GM12878 (cell line): Measurements from ENCODE around the gene ANTXR1. TPM values are rescaled to one million over a fixed set of nuclear protein-coding genes. Genes with fewer than 3 reads are reported as not detected.

Experiments
- ATAC-seq: fragments of 200-7000 bp; cut with Tn5 transposase; 3 replicates; pipeline ENCODE4 v1.9.1; 2020; ENCODE audit warnings: mild to moderate bottlenecking, moderate library complexity
- BruUV-seq: library from RNA; stranded (reverse); fragments of 400-500 nt; replicated peaks from 2 replicates; lab custom pipeline; 2021; lab: Mats Ljungman, UMichigan
- CTCF ChIA-PET: fragments of 300-600 bp; sonication (Branson Sonifier 250); formaldehyde crosslinking; extraction: SDS; loops from one replicate; lab custom pipeline; 2021; ENCODE audit warnings: inconsistent platforms; lab: Yijun Ruan, JAX
- POLR2A ChIA-PET: fragments of 350-600 bp; formaldehyde crosslinking; extraction: SDS; loops from one replicate; lab custom pipeline; 2021; ENCODE audit warnings: inconsistent platforms; lab: Charles Lee
- RAD21 ChIA-PET: fragments of 300-600 bp; sonication (Branson Sonifier 250); formaldehyde crosslinking; loops from one replicate; lab custom pipeline; 2023; ENCODE audit warnings: antibody characterized with exemption; ENCODE audit not compliant: unreplicated experiment; lab: Charles Lee
- SMC1A ChIA-PET: fragments of 300-600 bp; sonication (Branson Sonifier 250); formaldehyde crosslinking; loops from one replicate; lab custom pipeline; 2023; ENCODE audit not compliant: unreplicated experiment, uncharacterized antibody; lab: Charles Lee
- DNase-seq: peaks from one replicate; pipeline ENCODE4 v3.0.0-alpha.2; 2011; ENCODE audit warnings: low read depth, low spot score
- FAIRE-seq: peaks from 3 replicates; lab custom pipeline; 2011; peaks lifted over from hg19 to GRCh38; lab: Jason Lieb, UNC
- H2AFZ ChIP-seq: 2 replicates; pipeline ENCODE4 v1.6.0; 2011; ENCODE audit warnings: low read depth, low read length, control low read depth; ENCODE audit not compliant: control insufficient read depth
- H3K27ac ChIP-seq: 2 replicates; pipeline ENCODE4 v1.5.1; 2011; ENCODE audit warnings: control low read depth; ENCODE audit not compliant: control insufficient read depth, insufficient read depth
- H3K27me3 ChIP-seq, 2 experiments: replicated peaks in 1 of 2; 2 replicates each; pipeline versions ENCODE4 v1.6.0 to v1.6.1; 2011; ENCODE audit warnings: low read length in 1 of 2; ENCODE audit not compliant: control insufficient read depth in 2 of 2, insufficient read depth in 2 of 2
- H3K36me3 ChIP-seq, 2 experiments: 2 replicates each; pipeline ENCODE4 v1.5.1; 2011; ENCODE audit warnings: low read length in 1 of 2; ENCODE audit not compliant: control insufficient read depth in 2 of 2, insufficient read depth in 2 of 2
- H3K4me1 ChIP-seq: 2 replicates; pipeline ENCODE4 v1.6.1; 2011; ENCODE audit warnings: mild to moderate bottlenecking, low read length, moderate library complexity, mixed read lengths; ENCODE audit not compliant: control insufficient read depth, insufficient read depth
- H3K4me2 ChIP-seq: 2 replicates; pipeline ENCODE4 v1.6.0; 2011; ENCODE audit warnings: control low read depth; ENCODE audit not compliant: control insufficient read depth, insufficient read depth
- H3K4me3 ChIP-seq: fragments of 200-600 bp; sonication (generic); 2 replicates; pipeline ENCODE4 v1.5.1; 2016
- H3K79me2 ChIP-seq: 2 replicates; pipeline ENCODE4 v1.6.0; 2011; ENCODE audit warnings: low read length; ENCODE audit not compliant: control insufficient read depth, insufficient read depth
- H3K9ac ChIP-seq: 2 replicates; pipeline ENCODE4 v1.8.0; 2011; ENCODE audit warnings: low read length, control low read depth, mixed read lengths; ENCODE audit not compliant: control insufficient read depth, insufficient read depth
- H3K9me3 ChIP-seq: replicated peaks from 3 replicates; pipeline ENCODE4 v1.5.1; 2011; ENCODE audit warnings: mild to moderate bottlenecking, low read length; ENCODE audit not compliant: control insufficient read depth, insufficient read depth
- H4K20me1 ChIP-seq: 2 replicates; pipeline ENCODE4 v1.6.0; 2011; ENCODE audit not compliant: control insufficient read depth, insufficient read depth
- BACH1 ChIP-seq: fragments of 450-650 bp; IDR thresholded peaks from 2 replicates; pipeline ENCODE4 v1.6.1; 2017; ENCODE audit warnings: mild to moderate bottlenecking, borderline replicate concordance
- CEBPZ ChIP-seq: fragments of 150-350 bp; IDR thresholded peaks from 2 replicates; pipeline ENCODE4 v1.6.1; 2016; ENCODE audit warnings: low read depth, low read length
- HCFC1 ChIP-seq: fragments of 150-350 bp; IDR thresholded peaks from 2 replicates; pipeline ENCODE4 v1.6.1; 2014; ENCODE audit warnings: low read length
- HDAC6 ChIP-seq: fragments of 200-600 bp; sonication (generic); IDR thresholded peaks from one replicate; pipeline ENCODE4 v1.8.0; 2017; ENCODE audit warnings: antibody characterized with exemption; ENCODE audit not compliant: unreplicated experiment
- IRF5 ChIP-seq: fragments of 450-650 bp; IDR thresholded peaks from 2 replicates; pipeline ENCODE4 v1.6.1; 2017; ENCODE audit warnings: borderline replicate concordance
- NFXL1 ChIP-seq: fragments of 450-650 bp; IDR thresholded peaks from 2 replicates; pipeline ENCODE4 v1.6.1; 2017; ENCODE audit warnings: antibody characterized with exemption, mild to moderate bottlenecking, borderline replicate concordance
- STAT3 ChIP-seq: IDR thresholded peaks from 2 replicates; pipeline ENCODE4 v1.6.1; 2011; ENCODE audit warnings: low read depth, low read length, improper control_type of control experiment
- TBL1XR1 ChIP-seq: IDR thresholded peaks from 2 replicates; pipeline ENCODE4 v1.6.1; 2012; ENCODE audit warnings: low read depth, low read length, improper control_type of control experiment
- TCF12 ChIP-seq: IDR thresholded peaks from 2 replicates; pipeline ENCODE4 v1.6.1; 2011; ENCODE audit warnings: low read depth, mild to moderate bottlenecking, low read length
- ZZZ3 ChIP-seq: IDR thresholded peaks from 2 replicates; pipeline ENCODE4 v1.6.1; 2011; ENCODE audit warnings: low read depth; ENCODE audit not compliant: control insufficient read depth, insufficient read length
- WGBS: methylation state at CpG from one replicate; pipeline ENCODE4 v1.1.6; 2016; ENCODE audit warnings: low lambda C conversion rate; ENCODE audit not compliant: insufficient replicate concordance, insufficient coverage; ENCODE audit errors: missing lambda C conversion rate; 5-methylcytosine and 5-hydroxymethylcytosine counted together
- in situ Hi-C: fragments of 300-500 bp; cut with MboI; formaldehyde crosslinking; loops from 9 replicates; pipeline ENCODE4 v1.14.3; 2018; ENCODE audit warnings: mixed read lengths
- intact Hi-C: fragments of 100-400 bp; cut with micrococcal nuclease; formaldehyde crosslinking; loops from one replicate; pipeline ENCODE4 v1.14.2; 2022; ENCODE audit not compliant: unreplicated experiment
- polyA plus RNA-seq, 11 experiments: library from polyadenylated mRNA; depleted of rRNA in 4 of 11; unstranded in 6 of 11; stranded (reverse) in 5 of 11; fragments of >200 nt; fragmentation: Nextera tagmentation in 4 of 11; fragmentation: Illumina TruSeq in 1 of 11; extraction: Ambion mirVana in 4 of 11; extraction: Trizol in 1 of 11; gene quantifications; 1 replicate in 1 of 11; 2 replicates in 10 of 11; pipeline versions ENCODE4 v1.2.1 to v1.2.3, GENCODE V29; 2011 to 2016; ENCODE audit warnings: inconsistent platforms in 2 of 11, missing spikeins in 2 of 11, low read depth in 1 of 11
- total RNA-seq, 4 experiments: library from RNA; depleted of rRNA in 3 of 4; stranded (reverse); fragments of >200 nt in 3 of 4; fragmentation: Illumina TruSeq in 1 of 4; extraction: Trizol in 1 of 4; gene quantifications; 2 replicates each; pipeline versions ENCODE4 v1.2.1 to v1.2.3, GENCODE V29; 2013 to 2021

Gene ANTXR1
- total and polyA plus RNA-seq, 10 of the 15 experiments (the other 5 are each of a cell fraction or from before 2014, with no cell fraction given): 0.09 to 0.26 TPM; not detected in 8

- no TSS peak for BruUV-seq
- POLR2A ChIA-PET: no interaction called here
- H3K4me1 ChIP-seq: no peaks in the 10 kb centered on the region
- 41% methylated on average over 1 of the region's 1 CpG for WGBS
- no peak overlapping the region for H2AFZ ChIP-seq
- intact Hi-C loops: no loop called here
- H3K9me3 ChIP-seq: no peaks in the 10 kb centered on the region
- TF ChIP-seq IRF5: no peak
- TF ChIP-seq ZZZ3: no peak
- RAD21 ChIA-PET: no interaction called here
- in situ Hi-C loops: no loop called here
- H4K20me1 ChIP-seq: no peaks in the 10 kb centered on the region
- FAIRE-seq (no peak), DNase-seq (no peak), ATAC-seq (no peak)
- H3K27ac ChIP-seq: no peak overlapping the region
- H3K36me3 ChIP-seq: no peaks in the 10 kb centered on the region
- H3K79me2 ChIP-seq: no peaks in the 10 kb centered on the region
- SMC1A ChIA-PET: no interaction called here
- peaks cover 0 to 2% of the 10 kb centered on the region in 2 experiments; a peak in 2 of 4 replicates for H3K27me3 ChIP-seq
- CTCF ChIA-PET: no interaction called here
- no peak overlapping the region for H3K4me2 ChIP-seq
- no peak overlapping the region for H3K9ac ChIP-seq
- no peak overlapping the region for H3K4me3 ChIP-seq
Observed at GRCh38 chr2:69089998-69090397, 77.0 kb downstream of the ANTXR1 start.

- BruUV-seq: no TSS peak
- no peak for FAIRE-seq
- no peak overlapping the region for H3K4me2 ChIP-seq
- H3K4me3 ChIP-seq: no peak overlapping the region
- ChIA-PET CTCF (no interaction called here), RAD21 (no interaction called here), POLR2A (interaction anchor here (0.7 kb wide), 1 partner anchor 130 kb away, joined by 4 read pairs; no protein-coding TSS in a partner anchor), SMC1A (no interaction called here)
- peaks cover 0 to under 1% of the 10 kb centered on the region in 2 experiments; a peak in 2 of 4 replicates for H3K27me3 ChIP-seq
- no peaks in the 10 kb centered on the region for H3K9me3 ChIP-seq
- no peak for ATAC-seq
- DNase-seq: no peak
- no peak overlapping the region for H3K27ac ChIP-seq
- H2AFZ ChIP-seq: no peak overlapping the region
- intact Hi-C loops (no loop called here), in situ Hi-C loops (no loop called here)
- no peak overlapping the region for H3K9ac ChIP-seq
- no peaks in the 10 kb centered on the region for H3K36me3 ChIP-seq
- WGBS: 50% methylated on average over 6 of the region's 6 CpGs
- H3K4me1 ChIP-seq: no peaks in the 10 kb centered on the region
- H3K79me2 ChIP-seq: no peaks in the 10 kb centered on the region
- H4K20me1 ChIP-seq: no peaks in the 10 kb centered on the region
- TF ChIP-seq HDAC6: no peak
- TF ChIP-seq TCF12: no peak
- TF ChIP-seq NFXL1: no peak
- no peak for TF ChIP-seq HCFC1
- no peak for TF ChIP-seq TBL1XR1
- no peak for TF ChIP-seq BACH1
- TF ChIP-seq STAT3: no peak
- no peak for TF ChIP-seq CEBPZ
Observed at GRCh38 chr2:69090820-69091219, 77.8 kb downstream of the ANTXR1 start.
